ENCODE measurements around the gene LRRC37A2. TPM values are rescaled to one million over a fixed set of nuclear protein-coding genes. Genes with fewer than 3 reads are reported as not detected.
"Not testable (repeated sequence)": the region's sequence is repeated elsewhere in the genome, so short reads cannot be mapped to it uniquely, and the experiment has no call there.

The LRRC37A2 gene
- polyA plus RNA-seq = 10 to 100 TPM in 1 of 3 donors, 1 to 10 TPM in 2; 3.4 to 10.1 (median 3.6) TPM

DNA sequence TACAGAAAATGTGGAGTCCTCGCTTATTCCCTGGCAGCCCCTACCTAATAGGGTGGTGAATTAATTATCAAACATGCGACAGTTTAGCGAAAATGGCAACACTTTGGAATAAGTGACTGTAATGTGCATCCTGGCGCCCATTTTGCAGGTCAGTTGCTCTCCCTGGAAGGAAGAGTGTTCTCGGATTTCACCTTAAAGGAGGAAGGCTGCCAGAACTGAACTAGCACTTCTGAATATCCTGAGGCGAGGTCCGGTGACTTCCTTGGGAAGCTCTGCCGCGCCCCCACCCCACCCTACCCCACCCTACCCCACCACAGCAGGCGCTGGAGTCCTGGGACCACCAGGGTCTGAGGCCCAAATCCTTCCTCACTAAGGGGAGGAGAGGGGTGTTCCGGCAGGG, at the start of gene LRRC37A2:
Gene LRRC37A2, plus strand, starts transcription at position 301 of the 400 bp plus-strand sequence. CDS start 245 bp downstream, outside the sequence.
- H3K36me3 Mint-ChIP-seq; H3K27me3 Mint-ChIP-seq (ENCODE audit: low read depth in 3 of 3); H3K27ac Mint-ChIP-seq; H3K4me1 Mint-ChIP-seq; H3K4me3 Mint-ChIP-seq; H3K9me3 Mint-ChIP-seq; DNase-seq: not testable (repeated sequence)

DNA sequence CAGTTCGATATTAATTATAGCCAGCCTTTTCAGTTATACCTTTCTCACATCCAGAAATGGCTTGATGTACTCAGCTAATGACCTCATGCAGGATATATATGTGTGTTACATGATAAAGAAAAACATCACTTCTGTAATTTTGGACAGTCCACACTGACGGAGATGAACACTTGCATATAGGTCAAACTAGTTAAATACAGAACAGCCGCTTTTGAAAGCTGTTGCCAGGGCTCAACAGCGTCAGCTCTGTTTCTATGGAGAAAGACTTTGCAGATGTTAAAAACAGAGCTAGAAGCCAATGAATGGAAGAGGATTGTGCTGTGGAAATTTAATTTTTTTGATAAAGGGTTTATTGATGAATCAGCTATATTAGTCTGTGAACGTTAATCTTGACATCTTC, 44.6 kb upstream of the LRRC37A2 start:
- H3K27me3 Mint-ChIP-seq (ENCODE audit: low read depth in 3 of 3); H3K27ac Mint-ChIP-seq; H3K4me3 Mint-ChIP-seq; H3K36me3 Mint-ChIP-seq; H3K9me3 Mint-ChIP-seq; H3K4me1 Mint-ChIP-seq; DNase-seq: not testable (repeated sequence)

GRCh38 chr17:46474489-46474888, 37.8 kb upstream of the LRRC37A2 start:
- not testable (repeated sequence) for DNase-seq; H3K27ac Mint-ChIP-seq; H3K9me3 Mint-ChIP-seq; H3K4me3 Mint-ChIP-seq; H3K27me3 Mint-ChIP-seq (ENCODE audit: low read depth in 3 of 3); H3K4me1 Mint-ChIP-seq; H3K36me3 Mint-ChIP-seq

DNA sequence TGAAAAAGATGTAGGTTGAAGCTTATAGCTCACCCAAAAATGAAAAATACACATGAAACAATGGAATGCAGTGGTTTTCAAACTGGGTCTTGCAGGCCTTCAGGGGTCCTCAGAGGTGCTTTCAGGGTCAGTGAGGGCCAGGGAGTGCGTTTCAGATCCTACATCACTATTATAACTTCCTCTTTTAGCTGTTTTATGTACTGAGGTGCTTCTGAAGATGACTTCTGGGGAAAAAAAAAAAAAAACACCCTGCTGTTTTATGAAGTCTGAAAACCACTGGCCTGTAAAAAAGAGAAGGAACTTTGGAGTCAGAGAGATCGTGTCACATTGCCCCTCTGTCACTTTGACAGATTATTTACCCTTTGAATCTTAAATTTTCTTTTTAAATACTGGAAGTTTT, 36.7 kb upstream of the LRRC37A2 start:
- H3K27ac Mint-ChIP-seq; H3K27me3 Mint-ChIP-seq (ENCODE audit: low read depth in 3 of 3); H3K9me3 Mint-ChIP-seq; DNase-seq; H3K4me3 Mint-ChIP-seq; H3K36me3 Mint-ChIP-seq; H3K4me1 Mint-ChIP-seq: not testable (repeated sequence)

- not testable (repeated sequence) for H3K4me1 Mint-ChIP-seq, H3K4me3 Mint-ChIP-seq
Measured at GRCh38 chr17:46478823-46479222, 33.4 kb upstream of the LRRC37A2 start.

DNA sequence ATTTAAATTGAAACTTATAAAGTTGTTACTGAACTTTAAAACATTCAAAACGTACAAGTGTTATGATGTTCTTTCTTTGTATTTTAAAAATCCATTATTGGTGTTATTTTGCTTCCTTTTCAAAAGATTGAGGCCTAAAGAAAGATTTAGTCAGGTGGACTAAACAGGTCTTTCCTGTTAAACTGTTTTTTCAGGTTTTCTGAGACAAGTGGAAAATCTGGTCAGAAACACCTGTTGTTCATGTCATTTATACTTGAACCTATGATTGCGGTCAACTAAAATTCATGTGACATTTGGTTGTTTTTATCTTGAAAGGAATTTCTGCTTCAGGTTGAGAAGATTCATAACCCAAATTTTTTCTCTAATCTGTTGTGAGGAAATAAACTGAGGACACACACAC, 31.0 kb upstream of the LRRC37A2 start:
- not testable (repeated sequence) for H3K36me3 Mint-ChIP-seq; DNase-seq; H3K9me3 Mint-ChIP-seq; H3K4me1 Mint-ChIP-seq; H3K4me3 Mint-ChIP-seq; H3K27me3 Mint-ChIP-seq (ENCODE audit: low read depth in 3 of 3); H3K27ac Mint-ChIP-seq

More at GRCh38 chr17:46478823-46479222, 33.4 kb upstream of the LRRC37A2 start:
- DNase-seq; H3K9me3 Mint-ChIP-seq; H3K36me3 Mint-ChIP-seq; H3K27ac Mint-ChIP-seq; H3K27me3 Mint-ChIP-seq (ENCODE audit: low read depth in 3 of 3): not testable (repeated sequence)

DNA sequence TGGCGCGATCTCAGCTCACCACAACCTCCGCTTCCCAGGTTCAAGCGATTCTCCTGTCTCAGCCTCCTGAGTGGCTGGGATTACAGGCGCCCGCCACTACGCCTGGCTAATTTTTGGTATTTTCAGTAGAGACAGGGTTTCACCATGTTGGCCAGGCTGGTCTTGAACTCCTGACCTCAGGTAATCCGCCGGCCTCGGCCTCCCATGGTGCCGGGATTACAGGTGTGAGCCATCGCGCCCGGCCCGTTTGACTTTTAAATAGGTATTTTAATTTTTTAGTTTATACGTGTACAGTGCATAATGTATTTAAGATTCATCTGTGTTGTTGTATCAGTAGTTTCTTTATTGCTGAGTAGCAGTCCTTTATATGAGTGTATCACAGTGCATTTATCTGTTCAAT, 20.2 kb upstream of the LRRC37A2 start:
- H3K9me3 Mint-ChIP-seq; H3K36me3 Mint-ChIP-seq; H3K4me3 Mint-ChIP-seq; DNase-seq; H3K27ac Mint-ChIP-seq; H3K4me1 Mint-ChIP-seq; H3K27me3 Mint-ChIP-seq (ENCODE audit: low read depth in 3 of 3): not testable (repeated sequence)

DNA sequence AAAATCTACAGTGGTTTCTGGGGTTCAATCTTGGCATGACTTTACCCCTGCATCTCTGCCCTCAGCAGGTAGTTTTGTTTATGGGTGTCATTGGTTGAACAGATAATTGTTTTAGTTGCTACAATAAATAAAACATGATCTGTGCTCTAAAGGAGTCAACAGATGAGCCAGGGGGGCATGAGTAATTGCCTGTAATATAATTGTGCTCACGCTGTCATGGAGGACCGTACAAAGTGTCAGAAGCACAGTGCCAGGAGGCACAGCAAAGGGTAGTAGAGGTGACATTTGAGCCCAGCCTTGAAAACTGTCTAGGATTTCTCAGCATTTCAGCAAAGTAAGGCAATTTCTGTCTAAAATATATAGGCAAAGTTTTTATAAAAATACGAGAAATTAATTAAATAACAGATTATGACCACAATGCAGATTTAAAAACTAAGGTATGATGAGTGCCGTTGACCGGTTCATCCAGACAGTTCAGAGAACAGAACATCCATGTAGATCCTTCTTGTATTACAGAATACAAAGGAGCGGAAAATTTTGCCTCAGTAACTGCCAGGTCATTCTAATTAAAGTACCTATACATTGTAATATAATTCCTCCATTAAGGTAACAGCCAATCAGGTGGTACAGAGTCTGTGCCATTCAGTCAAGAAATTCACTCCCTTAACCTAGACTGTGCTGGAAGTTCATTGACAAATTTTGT, 12.7 kb upstream of the LRRC37A2 start:
- H3K27me3 Mint-ChIP-seq (ENCODE audit: low read depth in 3 of 3); H3K4me1 Mint-ChIP-seq; H3K36me3 Mint-ChIP-seq; DNase-seq; H3K4me3 Mint-ChIP-seq; H3K27ac Mint-ChIP-seq; H3K9me3 Mint-ChIP-seq: not testable (repeated sequence)

DNA sequence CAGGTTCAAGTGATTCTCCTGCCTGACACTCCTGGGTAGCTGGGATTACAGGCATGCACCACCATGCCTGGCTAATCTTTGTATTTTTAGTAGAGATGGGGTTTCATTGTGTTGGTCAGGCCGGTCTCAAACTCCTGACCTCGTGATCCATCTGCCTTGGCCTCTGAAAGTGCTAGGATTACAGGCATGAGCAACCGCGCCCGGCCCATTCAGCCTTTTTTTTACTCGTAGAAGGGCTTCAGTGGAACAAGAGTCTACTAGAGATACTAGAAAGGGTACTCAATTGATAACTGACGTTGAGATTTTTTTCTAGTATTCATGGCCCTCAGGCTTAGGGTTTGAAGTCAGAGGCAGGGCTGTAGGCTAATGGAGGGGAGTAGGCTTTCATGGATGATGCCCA, 6.4 kb upstream of the LRRC37A2 start:
- not testable (repeated sequence) for H3K4me1 Mint-ChIP-seq; H3K27ac Mint-ChIP-seq; H3K36me3 Mint-ChIP-seq; H3K9me3 Mint-ChIP-seq; DNase-seq; H3K27me3 Mint-ChIP-seq (ENCODE audit: low read depth in 3 of 3); H3K4me3 Mint-ChIP-seq

DNA sequence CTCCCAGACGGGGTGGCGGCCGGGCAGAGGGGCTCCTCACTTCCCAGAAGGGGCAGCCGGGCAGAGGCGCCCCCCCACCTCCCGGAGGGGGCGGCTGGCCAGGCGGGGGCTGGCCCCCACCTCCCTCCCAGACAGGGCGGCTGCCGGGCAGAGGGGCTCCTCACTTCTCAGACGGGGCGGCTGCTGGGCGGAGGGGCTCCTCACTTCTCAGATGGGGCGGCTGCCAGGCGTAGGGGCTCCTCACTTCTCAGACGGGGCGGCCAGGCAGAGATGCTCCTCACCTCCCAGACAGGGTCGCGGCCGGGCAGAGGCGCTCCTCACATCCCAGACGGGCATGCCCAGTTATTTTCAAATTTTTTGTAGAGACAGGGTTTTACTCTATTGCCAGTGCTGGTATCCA, 22.4 kb downstream of the LRRC37A2 start:
- H3K4me3 Mint-ChIP-seq; H3K4me1 Mint-ChIP-seq; H3K36me3 Mint-ChIP-seq; DNase-seq; H3K27ac Mint-ChIP-seq; H3K9me3 Mint-ChIP-seq; H3K27me3 Mint-ChIP-seq (ENCODE audit: low read depth in 3 of 3): not testable (repeated sequence)

DNA sequence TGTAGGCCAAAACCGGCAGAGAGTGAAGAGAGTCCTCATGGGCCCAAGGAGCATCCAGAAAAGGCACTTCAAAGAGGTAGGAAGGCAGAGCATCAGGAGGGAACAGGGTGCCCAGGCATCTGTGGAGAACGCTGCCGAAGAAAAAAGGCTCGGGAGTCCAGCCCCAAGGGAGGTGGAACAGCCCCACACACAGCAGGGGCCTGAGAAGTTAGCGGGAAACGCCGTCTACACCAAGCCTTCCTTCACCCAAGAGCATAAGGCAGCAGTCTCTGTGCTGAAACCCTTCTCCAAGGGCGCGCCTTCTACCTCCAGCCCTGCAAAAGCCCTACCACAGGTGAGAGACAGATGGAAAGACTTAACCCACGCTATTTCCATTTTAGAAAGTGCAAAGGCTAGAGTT, 36.3 kb downstream of the LRRC37A2 start:
- H3K9me3 Mint-ChIP-seq; H3K4me3 Mint-ChIP-seq; H3K27ac Mint-ChIP-seq; H3K4me1 Mint-ChIP-seq; H3K27me3 Mint-ChIP-seq (ENCODE audit: low read depth in 3 of 3): not testable (repeated sequence)
- peaks cover 4 to 10% (median 8%) of the 10 kb centered on the region in 3 donors for H3K36me3 Mint-ChIP-seq
- DNase-seq = peak in 1 of 3 donors; percentile 19

DNA sequence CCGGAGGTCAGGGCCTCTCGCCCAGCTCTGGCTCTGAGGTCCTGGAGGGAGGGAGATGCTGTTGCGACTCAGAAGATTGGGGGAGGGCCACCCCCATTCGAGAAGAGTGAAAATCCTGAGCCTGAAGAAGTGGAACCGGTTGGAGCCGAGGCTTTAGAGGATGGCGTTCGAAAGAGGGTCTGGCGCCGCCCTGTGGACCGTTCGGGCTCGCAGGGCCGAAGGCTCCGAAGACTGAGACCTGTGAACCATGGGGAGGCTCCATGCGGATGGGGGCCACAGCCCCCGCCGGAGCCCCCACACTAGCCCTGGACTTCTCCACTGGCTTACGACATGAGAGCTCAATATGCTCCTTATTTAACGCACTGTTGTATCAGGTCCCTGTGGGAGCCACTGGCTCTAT, 46.9 kb downstream of the LRRC37A2 start:
- not testable (repeated sequence) for H3K4me3 Mint-ChIP-seq; H3K27me3 Mint-ChIP-seq (ENCODE audit: low read depth in 3 of 3); H3K4me1 Mint-ChIP-seq; H3K27ac Mint-ChIP-seq; H3K9me3 Mint-ChIP-seq; DNase-seq; H3K36me3 Mint-ChIP-seq

GRCh38 chr17:46560048-46560447, 47.8 kb downstream of the LRRC37A2 start:
- H3K27me3 Mint-ChIP-seq (ENCODE audit: low read depth in 3 of 3); H3K27ac Mint-ChIP-seq; H3K36me3 Mint-ChIP-seq; H3K9me3 Mint-ChIP-seq; H3K4me1 Mint-ChIP-seq; DNase-seq; H3K4me3 Mint-ChIP-seq: not testable (repeated sequence)

DNA sequence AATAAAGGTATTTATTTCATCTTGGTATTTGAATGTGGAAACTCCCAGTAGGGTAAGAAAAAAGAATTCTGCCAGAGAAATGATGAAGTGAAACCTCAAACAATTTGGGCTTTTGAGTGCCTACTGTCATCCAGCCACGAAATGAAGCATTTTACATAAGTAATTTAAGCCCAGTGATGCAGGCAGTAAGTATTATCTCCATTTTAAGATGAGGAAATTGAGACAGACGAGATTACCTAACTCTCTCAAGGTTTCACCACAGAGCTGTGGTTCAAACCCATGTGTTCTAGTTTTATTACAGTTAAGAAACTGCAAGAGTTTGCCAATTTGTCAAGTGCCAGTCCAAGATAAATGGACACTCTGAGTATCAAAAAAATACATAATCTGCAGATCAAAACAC, 54.0 kb downstream of the LRRC37A2 start:
- H3K4me3 Mint-ChIP-seq; H3K9me3 Mint-ChIP-seq; H3K27me3 Mint-ChIP-seq (ENCODE audit: low read depth in 3 of 3); H3K4me1 Mint-ChIP-seq; H3K27ac Mint-ChIP-seq; DNase-seq; H3K36me3 Mint-ChIP-seq: not testable (repeated sequence)

DNA sequence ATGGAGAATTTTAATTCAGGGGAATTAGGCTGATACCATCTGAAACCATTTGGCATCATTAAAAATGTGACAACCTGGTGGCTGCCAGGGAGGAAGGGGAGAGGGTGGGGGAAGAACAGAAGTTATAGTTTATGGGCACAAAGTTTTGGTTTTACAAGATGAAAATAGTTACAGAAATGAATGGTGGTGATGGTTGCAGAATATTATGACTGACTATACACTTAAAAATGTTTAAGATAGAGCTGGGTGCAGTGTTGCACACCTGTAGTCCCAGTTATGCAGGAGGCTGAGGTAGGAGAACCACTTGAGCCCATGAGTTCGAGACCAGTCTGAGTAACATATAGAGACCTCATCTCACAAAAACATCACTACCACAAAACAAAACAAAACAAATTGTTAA, 54.7 kb downstream of the LRRC37A2 start:
- H3K27ac Mint-ChIP-seq; H3K9me3 Mint-ChIP-seq; DNase-seq; H3K27me3 Mint-ChIP-seq (ENCODE audit: low read depth in 3 of 3); H3K36me3 Mint-ChIP-seq; H3K4me1 Mint-ChIP-seq; H3K4me3 Mint-ChIP-seq: not testable (repeated sequence)

Measured in immature natural killer cell (primary cell).